ENCODE data around the gene SRL.
"Not testable (repeated sequence)": the region's sequence is repeated elsewhere in the genome, so short reads cannot be mapped to it uniquely, and the experiment has no call there.

Gene SRL

DNA sequence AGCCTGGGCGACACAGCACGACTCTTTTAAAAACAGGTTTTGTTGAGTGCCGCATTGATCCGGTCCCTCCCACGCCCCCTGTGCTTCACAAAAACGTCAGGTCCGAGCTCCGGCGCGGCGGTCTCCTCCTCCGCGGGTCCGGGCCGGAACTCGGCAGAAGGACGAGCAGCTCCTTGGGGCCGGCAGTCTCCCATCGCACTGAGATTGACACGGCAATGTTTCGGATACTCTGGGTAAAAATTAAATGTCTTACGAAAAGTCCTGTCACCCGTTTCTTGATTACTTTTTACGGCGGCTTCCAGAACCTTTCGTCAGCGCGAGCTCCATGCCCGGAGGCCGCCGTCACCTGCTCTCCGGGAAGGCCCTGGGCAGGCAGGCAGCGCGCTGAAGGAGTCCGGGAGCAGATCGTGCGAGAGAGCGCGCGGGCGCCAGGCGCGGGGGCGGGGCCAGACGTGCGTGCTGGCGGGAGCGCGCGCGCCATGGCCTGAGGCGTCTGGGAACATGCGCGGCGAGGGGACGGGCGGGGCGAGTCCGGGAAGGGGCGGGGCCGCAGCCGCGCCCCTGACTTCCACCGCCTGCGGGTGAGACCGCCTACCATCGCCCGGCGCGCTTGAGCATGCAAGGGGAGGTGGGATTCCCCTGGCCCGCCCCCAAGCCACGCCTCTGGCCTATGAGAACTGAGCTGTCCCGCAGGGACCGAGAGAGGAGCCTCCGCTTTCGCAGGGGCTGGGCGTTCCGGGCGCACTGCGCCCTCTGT is 11.7 kb upstream of the SRL start:
- Histone ChIP-seq H2AFZ (ENCODE audit: low read length) (peak overlapping the region; percentile 90), H3K27me3 (ENCODE audit: control insufficient read depth in 3 of 3, insufficient read depth in 3 of 3, low read depth in 1 of 3, low read length in 3 of 3) (no peaks in the 10 kb centered on the region), H3K4me1 (ENCODE audit: control insufficient read depth in 2 of 2, insufficient read depth in 1 of 2, low read depth in 1 of 2, low read length in 2 of 2) (no peaks in the 10 kb centered on the region), H3K36me3 (replicated peaks in 1 of 2; ENCODE audit: control insufficient read depth in 2 of 2, insufficient read depth in 2 of 2, low read length in 2 of 2) (peaks cover 10 to 17% of the 10 kb centered on the region in 2 donors), H3K4me3 (ENCODE audit: low read length in 2 of 2) (peak overlapping the region; percentile 75 to 79), H3K4me2 (ENCODE audit: insufficient read depth, low read length, poor library complexity, severe bottlenecking) (peak overlapping the region; percentile 58), H3K4ac (ENCODE audit: low read length) (no peak overlapping the region), H3K9ac (ENCODE audit: low read depth, low read length, poor library complexity) (peak overlapping the region; percentile 64), H2BK12ac (ENCODE audit: low read length) (no peak overlapping the region), H4K8ac (ENCODE audit: low read depth, low read length) (no peak overlapping the region), H3K14ac (ENCODE audit: low read length) (no peak overlapping the region), H2BK5ac (ENCODE audit: low read length) (no peak overlapping the region), H2AK5ac (ENCODE audit: low read depth, low read length) (no peak overlapping the region), H3K79me1 (ENCODE audit: low read depth, low read length) (no peaks in the 10 kb centered on the region), H3K18ac (ENCODE audit: low read length) (peak overlapping the region; percentile 31), H2BK15ac (ENCODE audit: low read length) (no peak overlapping the region), H3K27ac (replicated peaks; ENCODE audit: low read length) (peak overlapping the region; percentile 81), H2BK120ac (ENCODE audit: low read depth, low read length) (no peak overlapping the region), H4K91ac (ENCODE audit: low read depth, low read length, poor library complexity) (no peak overlapping the region), H3K23ac (ENCODE audit: low read depth, low read length, poor library complexity) (peak overlapping the region; percentile 100), H3K9me3 (replicated peaks in 1 of 2; ENCODE audit: control insufficient read depth in 2 of 2, insufficient read depth in 1 of 2, low read depth in 1 of 2, low read length in 2 of 2) (no peaks in the 10 kb centered on the region)
- WGBS, 2 donors (ENCODE audit: extremely low coverage in 2 of 2, insufficient read length in 2 of 2, insufficient replicate concordance in 1 of 2), result no CpG with 5 or more reads among the region's 80 CpGs
- DNase-seq (ENCODE audit: low spot score), result peak; percentile 99

DNA sequence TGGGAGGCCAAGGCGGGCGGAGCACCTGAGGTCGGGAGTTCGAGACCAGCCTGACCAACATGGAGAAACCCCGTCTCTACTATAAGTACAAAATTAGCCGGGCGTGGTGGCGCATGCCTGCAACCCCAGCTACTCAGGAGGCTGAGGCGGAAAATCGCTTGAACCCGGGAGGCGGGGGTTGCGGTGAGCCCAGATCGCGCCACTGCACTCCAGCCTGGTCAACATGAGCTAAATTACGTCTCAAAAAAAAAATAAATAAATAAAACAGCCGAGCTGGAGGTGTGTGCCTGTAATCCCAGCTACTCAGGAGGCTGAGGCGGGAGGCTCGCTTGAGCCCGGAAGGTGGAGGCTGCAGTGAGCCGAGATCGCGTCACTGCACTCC is 11.1 kb upstream of the SRL start:
- WGBS, 2 donors (ENCODE audit: extremely low coverage in 2 of 2, insufficient read length in 2 of 2, insufficient replicate concordance in 1 of 2), result no CpG with 5 or more reads among the region's 23 CpGs
- not testable (repeated sequence) for H3K14ac ChIP-seq (ENCODE audit: low read length); H2BK120ac ChIP-seq (ENCODE audit: low read depth, low read length); H2BK12ac ChIP-seq (ENCODE audit: low read length); H3K79me1 ChIP-seq (ENCODE audit: low read depth, low read length); H4K8ac ChIP-seq (ENCODE audit: low read depth, low read length); H2BK5ac ChIP-seq (ENCODE audit: low read length); H3K27me3 ChIP-seq (ENCODE audit: control insufficient read depth in 3 of 3, insufficient read depth in 3 of 3, low read depth in 1 of 3, low read length in 3 of 3); H2BK15ac ChIP-seq (ENCODE audit: low read length); H3K9me3 ChIP-seq (replicated peaks in 1 of 2; ENCODE audit: control insufficient read depth in 2 of 2, insufficient read depth in 1 of 2, low read depth in 1 of 2, low read length in 2 of 2); H3K4me1 ChIP-seq (ENCODE audit: control insufficient read depth in 2 of 2, insufficient read depth in 1 of 2, low read depth in 1 of 2, low read length in 2 of 2); H4K91ac ChIP-seq (ENCODE audit: low read depth, low read length, poor library complexity); DNase-seq (ENCODE audit: low spot score); H3K23ac ChIP-seq (ENCODE audit: low read depth, low read length, poor library complexity); H2AK5ac ChIP-seq (ENCODE audit: low read depth, low read length); H3K4ac ChIP-seq (ENCODE audit: low read length)
- H3K27ac ChIP-seq (replicated peaks; ENCODE audit: low read length), result peak overlapping the region; percentile 81
- peak overlapping the region; percentile 64 for H3K9ac ChIP-seq (ENCODE audit: low read depth, low read length, poor library complexity)
- peak overlapping the region; percentile 75 to 79 for H3K4me3 ChIP-seq (ENCODE audit: low read length in 2 of 2)
- peaks cover 6 to 11% of the 10 kb centered on the region in 2 donors for H3K36me3 ChIP-seq (replicated peaks in 1 of 2; ENCODE audit: control insufficient read depth in 2 of 2, insufficient read depth in 2 of 2, low read length in 2 of 2)
- H3K4me2 ChIP-seq (ENCODE audit: insufficient read depth, low read length, poor library complexity, severe bottlenecking), result peak overlapping the region; percentile 58
- peak overlapping the region; percentile 90 for H2AFZ ChIP-seq (ENCODE audit: low read length)
- H3K18ac ChIP-seq (ENCODE audit: low read length), result peak overlapping the region; percentile 31

GRCh38 chr16:4249530-4250308 is 7.8 kb upstream of the SRL start:
- no peaks in the 10 kb centered on the region for H3K36me3 ChIP-seq (replicated peaks in 1 of 2; ENCODE audit: control insufficient read depth in 2 of 2, insufficient read depth in 2 of 2, low read length in 2 of 2)
- no peak overlapping the region for H2BK120ac ChIP-seq (ENCODE audit: low read depth, low read length)
- H3K27ac ChIP-seq (replicated peaks; ENCODE audit: low read length), result no peak overlapping the region
- no peak overlapping the region for H2BK15ac ChIP-seq (ENCODE audit: low read length)
- H2AFZ ChIP-seq (ENCODE audit: low read length), result no peak overlapping the region
- no peak overlapping the region for H2BK5ac ChIP-seq (ENCODE audit: low read length)
- H3K9me3 ChIP-seq (replicated peaks in 1 of 2; ENCODE audit: control insufficient read depth in 2 of 2, insufficient read depth in 1 of 2, low read depth in 1 of 2, low read length in 2 of 2), result no peaks in the 10 kb centered on the region
- no peak overlapping the region for H4K8ac ChIP-seq (ENCODE audit: low read depth, low read length)
- no CpG with 5 or more reads among the region's 12 CpGs for WGBS, 2 donors (ENCODE audit: extremely low coverage in 2 of 2, insufficient read length in 2 of 2, insufficient replicate concordance in 1 of 2)
- no peaks in the 10 kb centered on the region for H3K79me1 ChIP-seq (ENCODE audit: low read depth, low read length)
- H2BK12ac ChIP-seq (ENCODE audit: low read length), result no peak overlapping the region
- H3K14ac ChIP-seq (ENCODE audit: low read length), result no peak overlapping the region
- no peak overlapping the region for H3K18ac ChIP-seq (ENCODE audit: low read length)
- no peak for DNase-seq (ENCODE audit: low spot score)
- H2AK5ac ChIP-seq (ENCODE audit: low read depth, low read length), result no peak overlapping the region
- H3K4me1 ChIP-seq (ENCODE audit: control insufficient read depth in 2 of 2, insufficient read depth in 1 of 2, low read depth in 1 of 2, low read length in 2 of 2), result peaks cover 0 to 3% of the 10 kb centered on the region in 2 donors
- no peak overlapping the region for H3K4ac ChIP-seq (ENCODE audit: low read length)
- peak overlapping the region; percentile 70 for H3K9ac ChIP-seq (ENCODE audit: low read depth, low read length, poor library complexity)
- no peaks in the 10 kb centered on the region for H3K27me3 ChIP-seq (ENCODE audit: control insufficient read depth in 3 of 3, insufficient read depth in 3 of 3, low read depth in 1 of 3, low read length in 3 of 3)
- no peak overlapping the region for H4K91ac ChIP-seq (ENCODE audit: low read depth, low read length, poor library complexity)
- H3K23ac ChIP-seq (ENCODE audit: low read depth, low read length, poor library complexity), result no peak overlapping the region
- no peak overlapping the region for H3K4me2 ChIP-seq (ENCODE audit: insufficient read depth, low read length, poor library complexity, severe bottlenecking)
- no peak overlapping the region for H3K4me3 ChIP-seq (ENCODE audit: low read length in 2 of 2)

- no peak overlapping the region for H3K4ac ChIP-seq (ENCODE audit: low read length)
- no peaks in the 10 kb centered on the region for H3K79me1 ChIP-seq (ENCODE audit: low read depth, low read length)
- H2BK5ac ChIP-seq (ENCODE audit: low read length), result no peak overlapping the region
- WGBS, 2 donors (ENCODE audit: extremely low coverage in 2 of 2, insufficient read length in 2 of 2, insufficient replicate concordance in 1 of 2), result no CpG with 5 or more reads among the region's 7 CpGs
- peak overlapping the region; percentile 1 for H4K8ac ChIP-seq (ENCODE audit: low read depth, low read length)
- H3K9me3 ChIP-seq (replicated peaks in 1 of 2; ENCODE audit: control insufficient read depth in 2 of 2, insufficient read depth in 1 of 2, low read depth in 1 of 2, low read length in 2 of 2), result peaks cover 0 to 2% of the 10 kb centered on the region in 2 donors
- no peak overlapping the region for H4K91ac ChIP-seq (ENCODE audit: low read depth, low read length, poor library complexity)
- DNase-seq (ENCODE audit: low spot score), result no peak
- H2AFZ ChIP-seq (ENCODE audit: low read length), result no peak overlapping the region
- no peak overlapping the region for H3K9ac ChIP-seq (ENCODE audit: low read depth, low read length, poor library complexity)
- no peaks in the 10 kb centered on the region for H3K27me3 ChIP-seq (ENCODE audit: control insufficient read depth in 3 of 3, insufficient read depth in 3 of 3, low read depth in 1 of 3, low read length in 3 of 3)
- H3K4me1 ChIP-seq (ENCODE audit: control insufficient read depth in 2 of 2, insufficient read depth in 1 of 2, low read depth in 1 of 2, low read length in 2 of 2), result peaks cover 0 to 3% of the 10 kb centered on the region in 2 donors
- H3K27ac ChIP-seq (replicated peaks; ENCODE audit: low read length), result no peak overlapping the region
- H3K18ac ChIP-seq (ENCODE audit: low read length), result no peak overlapping the region
- no peak overlapping the region for H3K4me3 ChIP-seq (ENCODE audit: low read length in 2 of 2)
- no peak overlapping the region for H3K14ac ChIP-seq (ENCODE audit: low read length)
- H2BK15ac ChIP-seq (ENCODE audit: low read length), result no peak overlapping the region
- H3K4me2 ChIP-seq (ENCODE audit: insufficient read depth, low read length, poor library complexity, severe bottlenecking), result no peak overlapping the region
- H2BK12ac ChIP-seq (ENCODE audit: low read length), result no peak overlapping the region
- no peak overlapping the region for H2BK120ac ChIP-seq (ENCODE audit: low read depth, low read length)
- no peak overlapping the region for H2AK5ac ChIP-seq (ENCODE audit: low read depth, low read length)
- H3K36me3 ChIP-seq (replicated peaks in 1 of 2; ENCODE audit: control insufficient read depth in 2 of 2, insufficient read depth in 2 of 2, low read length in 2 of 2), result no peaks in the 10 kb centered on the region
- no peak overlapping the region for H3K23ac ChIP-seq (ENCODE audit: low read depth, low read length, poor library complexity)
Observed at GRCh38 chr16:4247460-4247784, 5.5 kb upstream of the SRL start.

Measured in neuronal stem cell (in vitro differentiated cells).